Skeletal muscle tissue (tissue), 4 donors: Measurements from ENCODE around the gene FRMD4A. TPM values are rescaled to one million over a fixed set of nuclear protein-coding genes. Genes with fewer than 3 reads are reported as not detected.

Experiments used
- H3K27ac ChIP-seq: one replicate; pipeline ENCODE4 v1.7.0; 2013; ENCODE audit warnings: mild to moderate bottlenecking, low read depth, low read length, inconsistent platforms
- H3K27me3 ChIP-seq, 3 donors: one replicate each; pipeline ENCODE4 v1.7.0; 2013; ENCODE audit warnings: low read length in 3 of 3; ENCODE audit not compliant: control insufficient read depth in 3 of 3, insufficient read depth in 3 of 3
- H3K36me3 ChIP-seq, 3 donors: one replicate each; pipeline ENCODE4 v1.7.0; 2013; ENCODE audit warnings: low read length in 3 of 3; ENCODE audit not compliant: control insufficient read depth in 3 of 3, insufficient read depth in 3 of 3
- H3K4me1 ChIP-seq, 3 donors: one replicate each; pipeline ENCODE4 v1.7.0; 2013; ENCODE audit warnings: low read length in 3 of 3, mild to moderate bottlenecking in 3 of 3; ENCODE audit not compliant: control insufficient read depth in 3 of 3, insufficient read depth in 3 of 3
- H3K4me3 ChIP-seq, 3 donors: one replicate each; pipeline ENCODE4 v1.7.0; 2013; ENCODE audit warnings: low read length in 3 of 3
- H3K9ac ChIP-seq, 3 donors: one replicate each; pipeline ENCODE4 v1.7.0; 2013; ENCODE audit warnings: low read length in 3 of 3, mild to moderate bottlenecking in 3 of 3, moderate library complexity in 2 of 3, low read depth in 1 of 3
- H3K9me3 ChIP-seq, 3 donors: one replicate each; pipeline ENCODE4 v1.7.0; 2013; ENCODE audit warnings: low read length in 3 of 3; ENCODE audit not compliant: control insufficient read depth in 3 of 3
- total RNA-seq: library from RNA; depleted of rRNA; stranded (reverse); fragments of >200 nt; gene quantifications from one replicate; pipeline ENCODE4 v1.2.3, GENCODE V29; 2014
- donor health status: Osteomylitis.

Gene FRMD4A
- total RNA-seq, 1 donor from 2014 or later: 19.3 TPM

DNA sequence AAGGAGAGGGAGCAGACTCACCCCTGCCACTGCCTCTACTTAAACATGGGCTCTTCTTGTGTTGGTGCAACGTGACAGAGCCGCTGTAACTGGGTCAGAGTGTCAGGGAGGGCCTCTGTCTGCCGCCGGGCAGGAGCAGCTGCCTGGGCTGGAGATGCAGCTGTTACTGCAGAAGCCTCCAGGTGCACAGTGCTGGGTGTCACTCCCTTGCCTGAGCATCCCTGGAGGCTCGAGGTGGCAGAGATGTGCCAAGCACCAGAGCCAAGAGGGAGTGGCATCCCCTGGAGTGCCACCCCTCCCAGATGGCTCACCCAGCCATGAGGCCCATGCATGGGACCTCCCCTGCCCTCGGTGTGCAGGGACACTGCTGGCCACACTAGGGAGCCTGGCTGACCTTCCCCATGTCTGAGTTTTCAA, 598.3 kb downstream of the FRMD4A start:
- no peak overlapping the region for H3K27ac ChIP-seq
- no peaks in the 10 kb centered on the region for H3K4me1 ChIP-seq
- peaks cover 0 to 8% (median 7%) of the 10 kb centered on the region in 3 donors for H3K36me3 ChIP-seq

DNA sequence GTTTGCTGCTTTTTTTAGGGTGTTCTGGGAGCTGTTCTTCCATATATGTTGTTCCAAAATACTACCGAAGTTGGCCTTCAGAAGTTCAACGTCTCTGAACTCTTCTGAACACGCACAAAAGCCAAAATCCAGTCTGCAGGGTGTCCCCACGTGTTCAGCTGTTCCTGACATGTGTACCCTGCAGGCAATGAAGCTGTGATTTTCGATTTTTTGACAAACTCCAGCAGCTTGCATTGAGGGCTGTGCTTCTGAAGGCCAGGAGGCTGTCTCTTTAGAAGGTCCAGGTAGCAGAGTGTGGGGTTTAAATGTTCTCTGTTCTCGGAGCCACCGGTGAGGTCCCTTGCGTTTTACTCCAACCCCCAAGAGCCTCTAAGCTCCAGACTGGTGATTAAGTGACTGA, 598.9 kb downstream of the FRMD4A start:
- H3K4me3 ChIP-seq: no peak overlapping the region
- no peak overlapping the region for H3K27ac ChIP-seq
- H3K9me3 ChIP-seq: no peaks in the 10 kb centered on the region
- H3K27me3 ChIP-seq: no peaks in the 10 kb centered on the region
- no peaks in the 10 kb centered on the region for H3K4me1 ChIP-seq
- no peak overlapping the region for H3K9ac ChIP-seq
- peaks cover 0 to 8% (median 7%) of the 10 kb centered on the region in 3 donors for H3K36me3 ChIP-seq

More for the DNA sequence above, 598.3 kb downstream of the FRMD4A start:
- Histone ChIP-seq H3K9me3 (no peaks in the 10 kb centered on the region), H3K9ac (no peak overlapping the region), H3K4me3 (no peak overlapping the region), H3K27me3 (no peaks in the 10 kb centered on the region)

DNA sequence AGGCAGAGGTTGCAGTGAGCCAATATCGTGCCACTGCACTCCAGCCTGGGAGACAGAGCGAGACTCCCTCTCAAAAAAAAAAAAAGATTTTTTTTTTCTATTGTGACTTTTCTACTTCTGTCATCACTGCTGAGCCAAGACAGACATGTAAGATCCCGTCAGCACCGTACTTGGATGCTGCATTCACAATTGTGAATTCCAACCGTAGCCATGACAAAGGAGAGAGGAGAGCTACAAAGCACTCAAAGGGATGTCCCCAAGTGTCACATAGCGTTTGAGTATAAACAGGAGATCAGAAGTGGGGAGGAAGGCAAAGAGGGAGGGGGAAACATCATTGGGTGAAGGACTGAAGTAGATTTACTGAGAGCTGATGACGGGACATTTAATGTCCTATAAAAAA, 599.8 kb downstream of the FRMD4A start:
- Histone ChIP-seq H3K36me3 (peaks cover 0 to 8% (median 7%) of the 10 kb centered on the region in 3 donors), H3K27ac (no peak overlapping the region), H3K4me3 (no peak overlapping the region)

DNA sequence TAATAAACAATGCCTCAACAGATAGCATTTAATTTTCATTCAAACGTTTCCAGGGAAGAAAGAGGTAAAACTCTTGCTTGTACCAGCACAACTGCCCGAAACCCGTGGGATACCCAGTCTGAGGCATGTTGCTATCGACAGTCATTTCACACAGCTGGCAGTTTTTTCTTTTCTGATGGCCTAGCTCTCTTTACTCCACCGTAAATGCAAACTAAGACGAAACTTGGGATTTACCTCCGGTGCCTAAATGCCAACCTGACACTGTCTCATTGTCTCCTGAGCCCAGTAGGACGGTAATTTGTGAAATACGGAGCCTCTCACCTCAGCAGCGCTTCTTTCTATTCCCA, 600.4 kb downstream of the FRMD4A start:
- H3K27me3 ChIP-seq: no peaks in the 10 kb centered on the region
- no peaks in the 10 kb centered on the region for H3K4me1 ChIP-seq
- no peak overlapping the region for H3K4me3 ChIP-seq
- H3K36me3 ChIP-seq: peaks cover 0 to 8% (median 7%) of the 10 kb centered on the region in 3 donors
- no peaks in the 10 kb centered on the region for H3K9me3 ChIP-seq
- H3K27ac ChIP-seq: no peak overlapping the region
- no peak overlapping the region for H3K9ac ChIP-seq

More for the DNA sequence above, 599.8 kb downstream of the FRMD4A start:
- Histone ChIP-seq H3K27me3 (no peaks in the 10 kb centered on the region), H3K9me3 (no peaks in the 10 kb centered on the region), H3K9ac (no peak overlapping the region), H3K4me1 (no peaks in the 10 kb centered on the region)

DNA sequence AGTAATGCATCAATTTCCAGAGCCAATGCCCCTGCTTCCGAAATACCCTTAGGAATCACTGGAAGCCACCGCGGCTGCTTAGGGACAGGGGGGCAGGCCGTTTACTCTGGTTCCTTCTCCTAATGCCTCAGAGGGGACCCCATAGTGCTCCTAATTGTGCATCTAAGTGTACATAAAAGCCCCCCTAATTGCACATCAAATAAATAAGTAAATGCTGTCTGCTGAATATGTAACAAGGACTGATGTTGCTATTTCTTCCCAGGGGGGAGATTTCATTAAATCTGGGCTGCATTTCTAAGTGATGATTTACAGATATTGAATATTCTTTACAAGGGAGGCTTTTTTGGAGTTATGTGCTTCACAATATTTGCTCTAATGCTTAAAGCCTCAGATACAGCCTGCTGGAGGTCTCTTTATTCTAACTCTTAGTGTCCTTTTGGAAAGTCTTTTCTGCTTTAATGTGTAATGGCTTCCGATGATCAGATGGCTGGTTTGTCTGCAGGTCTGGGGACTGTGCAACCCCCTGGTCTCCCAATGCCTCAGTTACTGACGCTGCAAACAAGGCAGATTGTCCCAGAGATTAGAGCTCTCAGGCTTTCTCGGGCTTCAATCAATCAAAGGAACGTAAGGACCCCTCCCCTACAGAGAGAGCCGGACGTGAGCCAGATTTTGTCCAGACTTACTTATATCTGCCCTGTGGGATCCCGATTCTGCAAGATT, 601.0 kb downstream of the FRMD4A start:
- H3K27ac ChIP-seq: no peak overlapping the region
- no peaks in the 10 kb centered on the region for H3K9me3 ChIP-seq
- H3K4me1 ChIP-seq: peaks cover under 1 to 2% (median 2%) of the 10 kb centered on the region in 3 donors
- H3K9ac ChIP-seq: no peak overlapping the region
- H3K36me3 ChIP-seq: peaks cover 0 to 8% (median 7%) of the 10 kb centered on the region in 3 donors
- H3K4me3 ChIP-seq: no peak overlapping the region
- H3K27me3 ChIP-seq: no peaks in the 10 kb centered on the region

DNA sequence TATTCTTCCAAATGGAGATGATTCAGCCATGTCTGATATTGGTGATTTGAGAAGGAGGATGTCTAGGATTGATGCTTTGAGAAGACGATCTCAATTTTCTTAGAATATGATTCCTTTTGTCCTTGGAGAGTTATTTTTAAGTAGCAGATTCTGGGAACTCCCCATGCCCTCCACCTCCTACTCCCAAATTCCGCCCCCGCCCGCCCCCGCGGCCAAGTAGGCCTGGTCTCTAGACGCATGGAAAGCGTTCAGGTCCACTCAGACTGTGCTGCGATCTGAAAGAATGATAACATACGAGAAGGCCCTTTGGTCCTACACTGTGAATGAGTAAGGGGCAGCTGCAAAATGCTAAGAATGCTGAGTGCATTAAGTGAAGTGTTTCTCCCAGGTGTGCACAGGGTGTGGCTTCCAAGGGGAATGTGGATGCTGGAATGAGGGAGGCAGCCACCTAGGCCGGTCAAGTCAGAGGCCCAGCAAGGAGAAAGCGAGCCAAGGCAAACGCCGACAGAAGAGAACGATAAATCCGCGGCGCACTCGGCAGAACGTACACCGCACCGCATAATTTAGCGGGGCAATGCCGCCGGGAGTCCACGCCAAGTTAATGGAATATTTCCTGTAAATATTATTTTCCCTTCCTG, 601.7 kb downstream of the FRMD4A start:
- no peak overlapping the region for H3K4me3 ChIP-seq
- H3K9me3 ChIP-seq: no peaks in the 10 kb centered on the region
- no peaks in the 10 kb centered on the region for H3K27me3 ChIP-seq
- H3K36me3 ChIP-seq: peaks cover 0 to 7% (median 6%) of the 10 kb centered on the region in 3 donors
- H3K27ac ChIP-seq: no peak overlapping the region
- peaks cover 4 to 6% (median 5%) of the 10 kb centered on the region in 3 donors for H3K4me1 ChIP-seq
- no peak overlapping the region for H3K9ac ChIP-seq

DNA sequence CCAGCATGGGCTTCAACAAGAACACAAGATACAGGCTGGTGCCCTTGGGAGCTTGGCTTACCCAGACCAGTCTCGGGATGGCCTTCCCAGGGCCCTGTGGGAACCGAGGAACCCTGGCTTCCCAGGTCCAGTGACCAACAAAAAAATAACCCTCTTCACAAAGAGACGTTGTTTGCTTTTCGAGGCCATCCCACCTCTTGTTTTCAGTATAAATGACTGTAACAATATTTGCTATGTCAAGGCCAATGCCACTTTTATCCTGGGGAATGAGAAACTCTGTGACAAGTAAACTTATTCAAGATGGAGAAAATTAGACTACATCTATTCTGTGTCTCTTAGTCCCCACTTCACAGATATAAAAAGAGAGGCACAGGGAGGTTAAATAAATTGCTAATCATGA, 605.1 kb downstream of the FRMD4A start:
- Histone ChIP-seq H3K36me3 (peaks cover 0 to 2% (median 2%) of the 10 kb centered on the region in 3 donors), H3K9ac (no peak overlapping the region), H3K27me3 (no peaks in the 10 kb centered on the region), H3K27ac (no peak overlapping the region), H3K4me3 (no peak overlapping the region), H3K9me3 (no peaks in the 10 kb centered on the region), H3K4me1 (peaks cover 4 to 6% (median 5%) of the 10 kb centered on the region in 3 donors)

DNA sequence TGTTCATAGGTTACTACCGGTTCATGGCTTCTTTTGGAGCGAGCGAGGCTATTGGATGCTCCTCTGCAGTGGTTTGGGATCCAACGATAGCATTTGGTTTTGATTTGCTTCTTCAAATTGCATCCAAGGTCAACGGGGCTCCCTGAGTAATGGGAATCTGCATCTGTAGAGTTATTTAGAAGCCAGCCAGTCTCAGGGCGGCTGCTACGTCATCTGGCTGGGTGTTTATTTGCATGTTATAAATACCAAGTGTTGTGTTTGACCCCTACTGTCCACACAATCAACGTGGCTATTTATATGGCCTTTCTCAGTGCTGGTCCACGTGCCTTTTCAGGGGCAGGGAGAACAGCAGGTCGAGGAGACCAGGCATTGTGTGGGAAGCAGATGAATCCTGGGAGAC, 606.2 kb downstream of the FRMD4A start:
- no peaks in the 10 kb centered on the region for H3K9me3 ChIP-seq
- H3K4me3 ChIP-seq: no peak overlapping the region
- H3K27ac ChIP-seq: no peak overlapping the region
- H3K4me1 ChIP-seq: peaks cover 4 to 6% (median 5%) of the 10 kb centered on the region in 3 donors
- H3K27me3 ChIP-seq: no peaks in the 10 kb centered on the region
- H3K36me3 ChIP-seq: peaks cover 0 to 2% (median 2%) of the 10 kb centered on the region in 3 donors
- H3K9ac ChIP-seq: no peak overlapping the region

DNA sequence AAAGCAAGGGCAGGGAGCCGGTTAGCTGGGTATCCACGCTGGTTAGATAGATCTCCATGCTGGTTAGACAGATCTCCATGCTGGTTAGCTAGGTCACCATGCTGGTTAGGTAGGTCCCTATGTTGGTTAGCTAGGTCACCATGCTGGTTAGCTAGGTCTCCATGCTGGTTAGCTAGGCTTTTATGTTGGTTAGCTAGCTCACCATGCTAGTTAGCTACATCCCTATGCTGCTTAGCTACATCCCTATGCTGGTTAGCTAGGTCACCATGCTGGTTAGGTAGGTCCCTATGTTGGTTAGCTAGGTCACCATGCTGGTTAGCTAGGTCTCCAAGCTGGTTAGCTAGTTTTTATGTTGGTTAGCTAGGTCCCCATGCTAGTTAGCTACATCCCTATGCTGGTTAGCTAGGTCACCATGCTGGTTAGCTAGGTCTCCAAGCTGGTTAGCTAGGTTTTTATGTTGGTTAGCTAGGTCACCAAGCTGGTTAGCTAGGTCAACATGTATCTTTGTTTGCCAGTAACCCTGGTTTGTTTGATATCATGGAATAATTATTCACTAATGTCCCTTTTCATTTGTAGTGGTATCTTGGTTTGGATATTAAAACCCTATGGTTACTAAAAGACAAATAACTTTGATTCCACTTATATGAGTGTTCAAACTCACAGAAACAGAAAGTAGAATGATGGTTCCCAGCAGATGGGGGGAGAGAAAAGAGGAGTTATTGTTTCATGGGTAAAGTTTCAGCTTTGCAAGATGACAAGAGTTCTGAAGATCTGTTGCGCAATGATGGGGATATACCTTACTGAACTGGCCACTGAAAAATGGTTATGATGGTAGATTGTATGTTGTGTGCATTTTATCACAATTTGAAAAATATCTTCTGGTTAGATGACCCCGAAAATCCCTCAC, 607.7 kb downstream of the FRMD4A start:
- Histone ChIP-seq H3K4me1 (peaks cover 11 to 20% (median 18%) of the 10 kb centered on the region in 3 donors), H3K27ac (no peak overlapping the region)

More for the DNA sequence above, 607.7 kb downstream of the FRMD4A start:
- Histone ChIP-seq H3K9ac (no peak overlapping the region), H3K27me3 (no peaks in the 10 kb centered on the region), H3K36me3 (no peaks in the 10 kb centered on the region), H3K4me3 (no peak overlapping the region), H3K9me3 (no peaks in the 10 kb centered on the region)
